SH-SY5Y (cell line): ENCODE measurements around the gene CCDC196.

Experiments
- GATA2 ChIP-seq: IDR thresholded peaks from 2 replicates; pipeline ENCODE4 v1.6.1; 2011; ENCODE audit warnings: mild to moderate bottlenecking, low read depth, low read length
- GATA3 ChIP-seq: IDR thresholded peaks from 2 replicates; pipeline ENCODE4 v1.6.1; 2011; ENCODE audit warnings: low read depth, mild to moderate bottlenecking, low read length, moderate library complexity

DNA sequence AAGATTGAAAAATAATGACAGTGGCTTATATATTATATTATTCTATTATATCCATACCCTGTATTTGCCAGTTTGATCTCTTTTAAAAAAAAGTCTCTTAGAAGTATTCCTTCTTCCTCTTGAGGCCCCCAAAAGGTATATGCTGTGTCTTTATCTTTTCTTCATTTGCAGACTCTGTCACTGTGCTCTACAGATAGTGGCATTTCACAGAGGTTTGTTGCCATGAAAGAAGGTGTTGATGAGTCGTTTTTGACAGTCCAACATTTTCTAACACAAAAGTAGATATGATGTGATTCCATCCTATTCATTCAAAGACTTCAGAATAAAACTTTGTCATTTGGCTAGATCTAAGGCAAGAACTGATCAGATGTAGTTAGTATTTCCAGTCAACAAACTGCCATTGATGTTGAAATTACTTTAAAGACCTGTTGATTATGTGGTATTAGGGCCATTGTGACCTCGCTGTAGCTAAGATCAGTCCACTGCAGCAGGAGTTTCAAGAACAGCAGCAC is at the start of gene CCDC196:
- no peak for TF ChIP-seq GATA2
- no peak for TF ChIP-seq GATA3
